Esophagus squamous epithelium (tissue), 4 donors: ENCODE measurements around the gene HCN1.

Experiments
- CTCF ChIP-seq, 6 experiments: fragments of 450-650 bp in 4 of 6; fragments of 200-600 bp in 2 of 6; sonication (generic) in 2 of 6; IDR thresholded peaks; one replicate each; pipeline ENCODE4 v1.5.1; 2016 to 2019; ENCODE audit warnings: antibody characterized with exemption in 6 of 6, mild to moderate bottlenecking in 4 of 6, moderate library complexity in 4 of 6
- POLR2A ChIP-seq, 4 donors: fragments of 450-650 bp; IDR thresholded peaks; one replicate each; pipeline ENCODE4 v1.6.1; 2017; ENCODE audit warnings: antibody characterized with exemption in 4 of 4, mild to moderate bottlenecking in 4 of 4, moderate library complexity in 3 of 4

GRCh38 chr5:45542421-45542820, 153.8 kb downstream of the HCN1 start:
- no peak for TF ChIP-seq CTCF (IDR thresholded peaks at IDR 0.05)
- TF ChIP-seq POLR2A (IDR thresholded peaks at IDR 0.05): no peak
